GM12875 (cell line): ENCODE data around the gene GNA12.

Experiments
- H3K4me3 ChIP-seq: one replicate; pipeline ENCODE4 v1.5.1; 2011; ENCODE audit warnings: low read depth, low read length, control low read depth
- TF ChIP-seq, protein P1 (sequence below): IDR thresholded peaks from 2 replicates; pipeline ENCODE4 v1.5.1; 2011; ENCODE audit warnings: low read depth, mild to moderate bottlenecking, control low read depth, inconsistent platforms, low read length, moderate library complexity, borderline replicate concordance; ENCODE audit not compliant: insufficient read depth

Gene GNA12

DNA sequence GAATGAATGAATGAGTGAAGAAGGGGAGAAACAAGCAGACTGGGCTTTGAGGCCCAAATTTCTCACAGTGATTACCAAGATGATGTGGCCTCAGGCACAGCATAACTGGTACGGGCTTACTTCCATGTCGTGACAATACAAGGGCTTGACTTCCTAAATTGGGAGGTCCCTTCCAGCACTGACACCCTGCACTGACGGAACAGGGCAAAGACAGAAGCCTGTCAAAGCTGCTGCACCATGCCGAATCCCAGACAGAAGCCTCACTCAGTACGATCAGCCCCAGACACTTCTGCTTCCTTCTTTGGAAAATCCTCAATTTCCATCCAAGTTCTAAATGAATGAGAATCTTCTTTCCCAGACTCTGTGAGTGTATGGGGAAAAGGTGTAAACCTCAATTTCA, 51.9 kb downstream of the GNA12 start:
- TF ChIP-seq, protein P1, sequence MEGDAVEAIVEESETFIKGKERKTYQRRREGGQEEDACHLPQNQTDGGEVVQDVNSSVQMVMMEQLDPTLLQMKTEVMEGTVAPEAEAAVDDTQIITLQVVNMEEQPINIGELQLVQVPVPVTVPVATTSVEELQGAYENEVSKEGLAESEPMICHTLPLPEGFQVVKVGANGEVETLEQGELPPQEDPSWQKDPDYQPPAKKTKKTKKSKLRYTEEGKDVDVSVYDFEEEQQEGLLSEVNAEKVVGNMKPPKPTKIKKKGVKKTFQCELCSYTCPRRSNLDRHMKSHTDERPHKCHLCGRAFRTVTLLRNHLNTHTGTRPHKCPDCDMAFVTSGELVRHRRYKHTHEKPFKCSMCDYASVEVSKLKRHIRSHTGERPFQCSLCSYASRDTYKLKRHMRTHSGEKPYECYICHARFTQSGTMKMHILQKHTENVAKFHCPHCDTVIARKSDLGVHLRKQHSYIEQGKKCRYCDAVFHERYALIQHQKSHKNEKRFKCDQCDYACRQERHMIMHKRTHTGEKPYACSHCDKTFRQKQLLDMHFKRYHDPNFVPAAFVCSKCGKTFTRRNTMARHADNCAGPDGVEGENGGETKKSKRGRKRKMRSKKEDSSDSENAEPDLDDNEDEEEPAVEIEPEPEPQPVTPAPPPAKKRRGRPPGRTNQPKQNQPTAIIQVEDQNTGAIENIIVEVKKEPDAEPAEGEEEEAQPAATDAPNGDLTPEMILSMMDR, result no peak
- H3K4me3 ChIP-seq, result no peak overlapping the region

DNA sequence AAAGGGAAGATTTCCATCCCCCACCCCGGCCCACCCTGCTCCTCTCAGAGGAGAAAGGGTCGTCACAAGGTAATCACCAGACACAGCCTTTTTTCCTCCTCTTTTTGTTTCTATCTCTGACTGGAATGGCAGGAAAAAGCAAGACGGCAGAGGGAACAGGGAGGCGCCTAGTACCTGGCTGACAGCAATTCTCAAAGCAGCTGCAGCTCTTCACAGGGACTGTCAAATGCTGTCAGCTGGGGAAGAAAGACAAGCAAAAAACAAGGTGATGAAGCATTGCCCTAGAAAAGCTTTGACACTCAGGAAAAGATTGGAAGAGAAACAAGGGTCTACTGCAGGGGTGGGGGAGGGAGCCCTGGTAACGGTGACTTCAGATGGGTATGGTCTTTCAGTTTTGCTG, 52.7 kb downstream of the GNA12 start:
- TF ChIP-seq, protein P1, result no peak
- no peak overlapping the region for H3K4me3 ChIP-seq

DNA sequence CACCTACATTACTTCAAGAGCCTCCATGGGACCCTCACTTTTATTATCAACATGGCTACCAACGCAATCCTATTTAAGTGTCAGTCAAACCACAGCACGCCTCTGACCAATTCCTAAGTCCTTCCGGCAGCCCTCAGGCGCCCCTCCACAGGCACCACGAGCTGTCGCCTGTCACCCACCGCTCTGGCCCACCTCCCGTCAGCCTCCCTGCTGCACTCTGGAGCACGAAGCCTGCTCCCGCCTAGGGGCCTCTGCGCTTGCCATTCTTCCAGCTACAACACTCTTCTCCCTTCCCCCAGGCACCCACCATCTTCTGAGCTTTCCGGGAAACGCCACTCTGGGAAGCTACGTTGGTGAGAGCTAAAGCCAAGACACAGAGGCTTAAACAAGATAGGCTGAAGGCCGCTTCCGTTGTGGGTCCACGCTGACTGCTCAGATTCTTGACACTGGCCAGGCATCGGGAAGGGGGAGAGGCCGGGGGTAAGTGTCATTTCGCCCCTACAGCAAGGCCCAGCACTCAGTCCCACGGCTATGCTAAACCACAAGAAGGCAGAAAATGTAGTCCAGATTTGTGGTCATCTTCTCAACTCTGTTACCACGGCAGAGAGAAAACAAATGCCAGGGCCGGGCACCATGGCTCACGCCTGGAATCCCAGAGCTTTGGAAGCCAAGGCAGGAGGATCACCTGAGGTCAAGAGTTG, 56.7 kb downstream of the GNA12 start:
- no peak overlapping the region for H3K4me3 ChIP-seq
- TF ChIP-seq, protein P1, result no peak

DNA sequence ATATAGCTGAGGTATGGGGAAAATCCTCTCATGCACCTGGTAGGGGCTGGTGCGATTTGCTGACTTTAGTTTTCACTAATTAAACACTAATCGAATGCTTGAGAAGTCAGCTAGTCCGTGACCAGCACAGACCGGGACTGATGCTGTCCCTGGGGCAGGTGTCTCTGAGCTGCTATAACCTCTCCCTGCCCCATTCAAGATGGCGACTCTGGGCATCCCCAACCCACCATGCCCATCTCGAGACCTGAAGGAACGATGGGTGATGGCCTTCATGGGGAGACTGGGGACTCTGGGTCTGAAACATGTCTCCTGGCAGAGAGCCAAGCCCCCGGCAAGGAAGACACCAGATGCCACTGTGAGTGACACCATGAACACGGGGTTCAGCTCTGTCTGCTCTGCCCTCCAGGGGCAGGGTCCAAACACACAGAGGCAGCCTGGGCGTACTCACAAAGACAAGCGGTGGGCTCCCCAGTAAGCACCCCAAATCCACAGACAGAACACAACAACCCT, 57.4 kb downstream of the GNA12 start:
- H3K4me3 ChIP-seq, result no peak overlapping the region
- TF ChIP-seq, protein P1, result no peak

DNA sequence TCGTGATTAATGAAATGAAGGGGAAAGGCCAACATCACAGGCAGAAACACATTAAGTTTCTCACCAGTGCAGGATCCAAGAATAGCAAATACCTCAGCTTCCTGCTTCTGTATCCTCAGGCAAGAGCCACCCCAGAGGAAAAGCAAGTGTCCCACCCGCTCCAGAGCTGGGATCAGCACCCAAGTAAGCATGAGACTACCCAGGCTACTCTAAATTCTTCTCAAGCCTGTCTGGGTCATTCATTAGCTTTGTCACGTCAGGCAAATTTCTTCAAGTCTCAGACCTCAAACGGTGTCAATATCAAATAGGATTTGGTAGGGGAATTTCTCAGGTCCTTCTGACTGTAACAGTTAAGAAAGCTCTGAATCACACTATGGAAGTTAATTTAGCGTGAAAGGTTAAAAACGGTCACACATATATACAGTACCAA, 59.0 kb downstream of the GNA12 start:
- H3K4me3 ChIP-seq, result no peak overlapping the region
- TF ChIP-seq, protein P1, result no peak

DNA sequence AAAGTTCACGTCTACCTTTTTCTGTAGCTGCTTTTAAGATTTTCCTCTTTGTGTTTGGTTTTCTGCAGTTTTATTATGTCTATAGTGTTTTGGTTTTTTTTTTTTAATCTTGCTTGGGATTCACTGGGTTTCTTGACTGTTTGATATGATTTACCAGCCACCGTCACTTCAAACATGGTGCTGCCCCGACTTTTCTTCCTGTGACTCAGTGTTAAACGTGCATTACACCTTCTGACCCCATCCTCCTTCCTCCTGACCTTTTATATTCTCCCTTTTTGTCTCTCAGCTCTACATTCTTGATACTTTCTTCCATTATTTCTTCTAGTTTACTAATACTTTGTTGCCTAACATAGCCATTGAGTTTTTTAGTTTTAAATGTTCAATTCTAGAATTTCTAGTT, 61.5 kb downstream of the GNA12 start:
- H3K4me3 ChIP-seq, result no peak overlapping the region
- TF ChIP-seq, protein P1, result no peak

DNA sequence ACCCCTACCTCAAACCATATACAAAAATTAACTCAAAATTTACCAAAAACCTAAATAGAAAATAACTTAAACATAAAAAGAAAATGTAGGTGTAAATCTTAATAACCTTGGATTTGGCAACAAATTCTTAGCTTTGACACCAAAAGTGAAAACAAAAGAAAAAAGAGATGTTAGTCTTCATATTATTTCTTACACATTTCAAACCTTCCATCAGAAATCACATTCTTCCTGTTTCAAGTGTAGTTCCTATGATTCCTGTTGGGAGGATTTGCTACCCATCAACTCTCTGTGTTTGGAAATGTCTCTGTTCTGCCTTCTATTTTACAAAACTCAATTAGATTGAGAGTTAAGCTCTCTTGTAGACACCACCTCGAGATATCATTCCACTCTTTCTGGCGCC, 62.0 kb downstream of the GNA12 start:
- TF ChIP-seq, protein P1, result no peak
- no peak overlapping the region for H3K4me3 ChIP-seq
